HG02870 (cell line): ENCODE results near the gene ACTRT1.

Source experiments
- ATAC-seq: cut with Tn5 transposase; IDR thresholded peaks from one replicate; pipeline ENCODE4 v1.9.1; 2021; ENCODE audit warnings: mild to moderate bottlenecking, moderate library complexity; ENCODE audit not compliant: unreplicated experiment

The ACTRT1 gene

DNA sequence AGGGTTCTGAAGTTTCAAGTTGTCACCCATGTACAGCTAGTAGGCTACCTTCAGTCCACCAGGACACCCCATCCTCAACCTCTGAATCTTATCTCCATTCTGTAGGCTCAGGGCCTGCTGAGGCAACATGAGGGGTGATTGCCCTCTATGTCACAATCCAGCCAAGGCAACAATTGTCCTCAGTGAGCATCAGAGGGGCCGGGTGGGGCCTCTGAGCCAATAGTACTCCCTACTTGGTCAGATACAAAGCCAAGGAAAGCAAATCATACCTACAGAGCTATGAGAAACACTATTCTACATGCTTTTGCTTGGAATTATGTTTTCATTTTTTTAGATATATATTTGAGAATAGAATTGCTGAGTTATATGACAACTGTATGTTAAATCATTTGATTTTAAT, at the start of gene ACTRT1:
ACTRT1 (minus strand) TSS at position 101 of the 400 bp plus-strand sequence. CDS start 197 bp downstream, outside the sequence.
- no peak for ATAC-seq

DNA sequence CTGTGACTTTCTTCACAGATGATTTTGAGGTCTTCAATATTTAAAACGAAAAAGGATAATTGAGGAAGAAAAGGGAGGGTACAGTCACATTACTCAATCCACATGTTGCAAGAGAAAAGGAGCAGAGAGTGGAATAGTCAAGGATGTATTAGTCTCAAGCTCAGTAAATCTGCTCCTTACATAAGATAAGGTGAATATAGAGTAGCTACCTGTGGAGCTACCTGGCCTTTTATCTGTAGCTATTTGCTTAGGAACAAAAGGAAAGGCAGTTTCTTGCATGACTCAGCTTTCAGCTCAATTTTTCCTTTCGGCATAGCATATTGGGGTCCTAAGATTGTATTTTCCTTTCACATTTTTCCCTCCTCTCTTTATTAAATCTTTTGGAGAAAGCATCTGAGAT, 26.3 kb upstream of the ACTRT1 start:
- ATAC-seq: no peak

DNA sequence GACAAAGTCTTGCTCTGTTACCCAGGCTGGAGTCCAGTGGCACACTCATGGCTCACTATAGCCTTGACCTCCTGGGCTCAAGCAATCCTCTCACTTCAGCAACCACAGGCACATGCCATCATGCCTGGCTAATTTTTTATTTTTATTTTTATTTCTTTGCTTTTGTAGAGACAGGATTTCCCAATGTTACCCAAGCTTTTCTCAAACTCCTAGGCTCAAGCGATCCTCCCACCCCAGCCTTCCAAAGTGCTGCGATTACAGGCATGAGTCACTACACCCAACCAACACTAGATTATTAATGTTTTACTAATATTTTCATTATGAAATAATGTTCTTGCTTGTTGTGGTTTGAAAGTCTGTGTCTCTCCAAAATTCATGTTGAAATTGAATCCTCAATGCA, 5.2 kb upstream of the ACTRT1 start:
- ATAC-seq: no peak

DNA sequence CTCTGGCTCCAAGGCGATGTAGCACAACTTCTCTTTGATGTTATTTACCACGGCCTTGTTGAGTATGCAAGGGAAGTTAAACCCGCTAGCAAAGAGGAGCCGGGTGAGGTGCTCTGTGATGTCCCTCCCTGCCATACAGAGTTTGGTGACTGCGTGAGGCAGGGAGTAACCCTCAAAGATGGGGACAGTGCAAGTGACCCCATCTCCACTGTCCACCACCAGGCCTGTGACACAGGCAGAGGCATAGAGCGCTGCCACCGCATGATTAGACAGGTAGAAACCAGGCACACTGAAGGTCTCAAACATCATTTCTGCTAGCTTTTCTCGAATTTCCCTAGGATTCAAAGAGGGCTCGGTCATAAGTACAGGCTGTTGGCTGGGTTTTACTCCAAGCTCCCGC, 677 bp downstream of the ACTRT1 start:
- ATAC-seq: no peak

DNA sequence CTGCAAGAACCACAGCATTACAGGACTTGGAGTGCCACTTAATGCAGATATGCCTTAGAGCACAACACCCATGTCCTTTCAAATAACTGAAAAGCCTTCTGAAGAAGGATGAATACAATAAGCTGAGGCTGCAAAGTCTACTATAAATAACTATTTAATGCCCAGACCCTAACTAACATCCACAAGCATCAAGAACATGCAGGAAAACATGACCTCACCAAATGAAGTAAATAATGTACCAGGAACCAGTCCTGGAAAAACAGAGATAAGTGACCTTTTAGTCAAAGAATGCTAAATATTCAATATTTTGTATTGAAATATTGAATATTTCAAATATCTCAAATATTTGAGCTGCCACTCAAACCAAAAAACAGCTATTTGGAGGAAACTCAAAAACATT, 16.9 kb downstream of the ACTRT1 start:
- ATAC-seq: no peak

DNA sequence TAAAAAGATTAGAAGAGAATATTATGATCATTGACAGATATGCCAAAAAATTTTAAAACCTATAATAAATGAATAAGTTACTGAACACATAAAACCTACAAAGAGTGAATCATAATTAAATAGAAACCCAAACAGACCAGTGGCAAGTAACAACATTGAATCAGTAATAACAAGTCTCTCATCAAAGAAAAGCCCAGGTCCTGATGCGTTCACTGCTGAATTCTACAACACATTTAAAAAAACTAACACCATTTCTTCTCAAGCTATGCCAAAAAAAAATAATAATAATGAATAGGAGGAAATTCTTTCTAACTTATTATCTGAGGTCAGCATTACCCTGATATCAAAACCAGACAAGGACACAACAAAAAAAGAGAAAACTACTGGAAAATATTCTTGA, 30.6 kb downstream of the ACTRT1 start:
- ATAC-seq: no peak

DNA sequence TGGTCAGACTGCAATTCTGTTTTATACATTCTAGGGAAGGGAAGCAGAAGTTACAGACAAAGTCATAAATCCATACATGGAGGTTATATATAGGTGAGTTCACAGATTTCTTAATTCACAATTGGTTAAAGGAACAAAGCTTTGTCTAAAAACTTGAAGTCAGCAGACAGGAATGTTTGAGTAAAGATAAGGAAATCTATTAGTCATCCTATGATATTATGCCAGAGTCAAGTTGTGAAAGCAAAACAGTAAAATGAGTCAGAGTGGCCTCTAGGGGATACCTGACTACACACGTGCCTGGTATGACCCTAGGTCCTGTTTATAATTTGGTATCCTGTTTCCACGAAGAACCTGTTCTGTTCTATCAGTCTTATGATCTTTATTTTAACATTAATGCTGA, 31.5 kb downstream of the ACTRT1 start:
- no peak for ATAC-seq

DNA sequence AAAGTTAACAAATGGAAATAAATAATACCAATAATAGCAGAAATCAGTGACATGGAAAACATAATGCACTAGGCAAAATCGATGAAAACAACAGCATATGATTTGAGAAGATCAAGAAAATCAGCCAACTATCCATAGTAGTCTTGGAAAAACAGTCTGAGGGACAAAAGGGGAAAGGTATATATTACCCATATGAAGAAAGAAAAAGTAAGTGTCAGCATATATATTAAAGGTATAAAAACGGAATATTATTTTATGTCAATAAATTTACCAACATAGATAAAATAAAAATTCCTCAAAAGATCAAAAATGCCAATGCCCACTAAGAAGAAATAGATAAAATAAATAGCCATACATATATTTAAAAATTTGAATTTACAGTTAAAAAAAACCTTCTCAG, 33.0 kb downstream of the ACTRT1 start:
- no peak for ATAC-seq

DNA sequence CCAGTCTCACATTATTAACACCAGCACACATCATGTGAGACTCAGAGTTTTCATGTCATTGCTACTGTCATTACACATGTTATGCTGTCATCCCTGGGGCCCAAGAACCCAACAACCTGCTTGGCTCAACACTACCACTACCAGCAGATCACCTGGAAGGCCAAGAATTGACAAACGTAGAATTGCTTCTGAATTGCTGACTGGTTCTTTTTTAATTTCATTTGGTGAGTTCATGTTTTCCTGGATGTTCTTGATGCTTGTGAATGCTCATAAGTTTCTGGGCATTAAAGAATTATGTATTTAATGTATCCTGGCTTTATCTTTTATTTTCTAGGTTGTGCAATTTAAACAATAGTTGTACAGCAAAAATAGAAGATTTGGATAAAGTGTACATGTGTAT, 40.2 kb downstream of the ACTRT1 start:
- ATAC-seq: no peak

DNA sequence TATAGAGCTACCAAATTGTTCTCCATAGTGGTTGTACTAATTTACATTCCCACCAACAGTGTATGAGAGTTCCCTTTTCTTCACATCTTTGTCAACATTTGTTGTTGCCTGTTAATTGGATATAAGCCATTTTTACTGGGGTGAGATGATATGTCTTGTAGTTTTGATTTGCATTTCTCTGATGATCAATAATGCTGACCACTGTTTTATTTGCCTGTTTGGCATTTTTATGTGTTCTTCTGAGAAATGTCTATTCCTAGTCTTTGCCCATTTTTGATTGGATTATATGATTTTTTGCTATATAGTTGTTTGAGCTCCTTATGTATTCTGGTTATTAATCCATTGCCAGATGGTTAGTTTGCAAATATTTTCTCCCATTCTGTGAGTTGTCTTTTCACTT, 44.3 kb downstream of the ACTRT1 start:
- no peak for ATAC-seq
